Gastrocnemius medialis (tissue), 4 donors: Measurements from ENCODE around the gene AHI1.

Experiments
- CTCF ChIP-seq, 5 experiments: fragments of 450-650 bp in 3 of 5; fragments of 200-600 bp in 2 of 5; sonication (generic) in 2 of 5; IDR thresholded peaks in 4 of 5; conservative IDR thresholded peaks in 1 of 5; 1 replicate in 4 of 5; 2 replicates in 1 of 5; pipeline ENCODE4 v1.5.1; 2016 to 2019; ENCODE audit warnings: antibody characterized with exemption in 5 of 5, mild to moderate bottlenecking in 3 of 5, moderate library complexity in 3 of 5
- POLR2A ChIP-seq, 2 donors: fragments of 450-650 bp; IDR thresholded peaks; one replicate each; pipeline ENCODE4 v1.6.1; 2017; ENCODE audit warnings: antibody characterized with exemption in 2 of 2, mild to moderate bottlenecking in 2 of 2, moderate library complexity in 2 of 2

DNA sequence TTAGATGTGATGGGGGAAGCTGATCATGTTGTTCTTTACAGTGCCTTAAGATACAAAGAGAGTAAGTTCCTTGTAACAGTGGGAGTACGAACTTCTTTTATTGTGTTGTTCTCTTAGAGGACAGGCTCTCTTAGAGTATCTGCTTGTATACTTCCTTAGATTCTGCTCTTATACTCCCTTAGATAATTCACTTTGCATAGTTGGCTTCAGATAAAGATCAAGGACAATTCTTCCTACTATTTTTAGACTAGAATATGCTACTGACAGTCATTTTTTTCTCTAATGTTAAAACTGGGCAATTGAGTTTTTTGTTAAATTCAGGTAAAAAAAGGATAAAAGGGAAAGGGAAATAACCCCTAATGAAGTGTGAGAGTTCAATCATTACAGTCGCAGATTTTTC is 177.7 kb downstream of the AHI1 start:
- TF ChIP-seq CTCF (IDR thresholded peaks at IDR 0.05 in 4 of 5, conservative IDR thresholded peaks at IDR 0.05 in 1 of 5) (no peak), POLR2A (IDR thresholded peaks at IDR 0.05) (no peak)
